ENCODE measurements around the gene GRK3.

Gene GRK3

GRCh38 chr22:25770333-25770732 is 205.9 kb downstream of the GRK3 start:
- no peak for DNase-seq
- peaks cover 23% of the 10 kb centered on the region for H3K4me1 Mint-ChIP-seq
- no peak for ATAC-seq
- H3K9me3 Mint-ChIP-seq: peaks cover 22% of the 10 kb centered on the region
- H3K27me3 Mint-ChIP-seq: peaks cover 7% of the 10 kb centered on the region
- H3K27ac Mint-ChIP-seq: no peak overlapping the region
- peaks cover 8% of the 10 kb centered on the region for H3K36me3 Mint-ChIP-seq (ENCODE audit: low read depth)
- H3K4me3 Mint-ChIP-seq: no peak overlapping the region

- no peak overlapping the region for H3K4me3 Mint-ChIP-seq
- H3K9me3 Mint-ChIP-seq: peaks cover 5% of the 10 kb centered on the region
- H3K27ac Mint-ChIP-seq: no peak overlapping the region
- no peak for ATAC-seq
- H3K36me3 Mint-ChIP-seq (ENCODE audit: low read depth): no peaks in the 10 kb centered on the region
- DNase-seq: no peak
- peaks cover 7% of the 10 kb centered on the region for H3K27me3 Mint-ChIP-seq
- H3K4me1 Mint-ChIP-seq: peaks cover 23% of the 10 kb centered on the region
Observed at GRCh38 chr22:25772288-25772687, 207.8 kb downstream of the GRK3 start.

DNA sequence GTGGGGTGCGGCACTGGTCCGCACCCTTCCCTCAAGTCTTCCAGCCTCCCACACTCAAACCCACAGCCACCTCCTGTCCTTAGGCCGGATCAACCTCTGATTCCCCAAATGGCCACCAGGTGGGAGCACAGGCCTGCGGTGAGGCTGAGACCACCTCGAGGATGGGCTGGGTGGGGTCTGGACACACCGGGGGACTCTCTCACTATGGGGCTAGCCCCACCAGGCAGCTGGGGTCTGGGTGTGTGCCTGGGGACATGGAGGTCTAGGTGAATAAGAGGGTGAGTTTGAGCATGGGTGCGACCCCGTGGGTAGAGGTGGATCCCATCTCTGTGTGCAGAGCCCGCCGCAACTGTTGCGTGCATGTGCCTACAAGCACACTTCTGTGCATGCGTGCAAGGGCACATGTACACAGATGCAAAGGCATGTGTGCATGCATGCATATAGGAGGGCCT is 210.1 kb downstream of the GRK3 start:
- ATAC-seq (peak; percentile 16), DNase-seq (peak; percentile 20)
- no peaks in the 10 kb centered on the region for H3K9me3 Mint-ChIP-seq
- no peak overlapping the region for H3K4me3 Mint-ChIP-seq
- no peak overlapping the region for H3K27ac Mint-ChIP-seq
- H3K27me3 Mint-ChIP-seq: peaks cover 6% of the 10 kb centered on the region
- H3K36me3 Mint-ChIP-seq (ENCODE audit: low read depth): no peaks in the 10 kb centered on the region
- H3K4me1 Mint-ChIP-seq: peaks cover 15% of the 10 kb centered on the region

- Mint-ChIP-seq H3K27ac (no peak overlapping the region), H3K27me3 (peaks cover 6% of the 10 kb centered on the region)
- DNase-seq: no peak
Observed at GRCh38 chr22:25775531-25775930, 211.1 kb downstream of the GRK3 start.

GRCh38 chr22:25777411-25777810 is 212.9 kb downstream of the GRK3 start:
- DNase-seq (no peak), ATAC-seq (no peak)
- H3K9me3 Mint-ChIP-seq: no peaks in the 10 kb centered on the region
- no peak overlapping the region for H3K27ac Mint-ChIP-seq
- H3K4me3 Mint-ChIP-seq: no peak overlapping the region
- no peaks in the 10 kb centered on the region for H3K36me3 Mint-ChIP-seq (ENCODE audit: low read depth)
- H3K27me3 Mint-ChIP-seq: peaks cover 8% of the 10 kb centered on the region
- peaks cover 6% of the 10 kb centered on the region for H3K4me1 Mint-ChIP-seq

More at GRCh38 chr22:25775531-25775930, 211.1 kb downstream of the GRK3 start:
- no peak overlapping the region for H3K4me3 Mint-ChIP-seq
- no peaks in the 10 kb centered on the region for H3K36me3 Mint-ChIP-seq (ENCODE audit: low read depth)
- H3K9me3 Mint-ChIP-seq: no peaks in the 10 kb centered on the region
- H3K4me1 Mint-ChIP-seq: peaks cover 8% of the 10 kb centered on the region
- ATAC-seq: no peak

- no peaks in the 10 kb centered on the region for H3K9me3 Mint-ChIP-seq
- H3K36me3 Mint-ChIP-seq (ENCODE audit: low read depth): no peaks in the 10 kb centered on the region
- H3K27ac Mint-ChIP-seq: no peak overlapping the region
- peaks cover 8% of the 10 kb centered on the region for H3K27me3 Mint-ChIP-seq
- no peak overlapping the region for H3K4me3 Mint-ChIP-seq
- peaks cover 2% of the 10 kb centered on the region for H3K4me1 Mint-ChIP-seq
- ATAC-seq (no peak), DNase-seq (no peak)
Observed at GRCh38 chr22:25777870-25778269, 213.4 kb downstream of the GRK3 start.

All from activated naive CD8-positive, alpha-beta T cell treated with anti-CD3 and anti-CD28 coated beads, Interleukin-2, amount 50 U/mL, for 24 hours (primary cell).